Astrocyte (in vitro differentiated cells and primary cell): ENCODE measurements around the gene TMPRSS3. TPM values are rescaled to one million over a fixed set of nuclear protein-coding genes. Genes with fewer than 3 reads are reported as not detected.

Experiments used
- DNase-seq: peaks from one replicate; pipeline ENCODE4 v3.0.0-alpha.2; 2010; ENCODE audit warnings: low read depth
- FAIRE-seq: peaks from 2 replicates; lab custom pipeline; 2011; peaks lifted over from hg19 to GRCh38; lab: Jason Lieb, UNC
- H2AFZ ChIP-seq: 2 replicates; pipeline ENCODE4 v1.6.0; 2012; ENCODE audit warnings: low read depth, low read length, inconsistent platforms
- H3K27ac ChIP-seq: 2 replicates; pipeline ENCODE4 v1.5.1; 2011; ENCODE audit warnings: low read depth, low read length, inconsistent platforms
- H3K27me3 ChIP-seq: 2 replicates; pipeline ENCODE4 v1.6.0; 2011; ENCODE audit warnings: low read length, inconsistent platforms; ENCODE audit not compliant: insufficient read depth
- H3K36me3 ChIP-seq: 2 replicates; pipeline ENCODE4 v1.5.1; 2011; ENCODE audit warnings: low read length, inconsistent platforms; ENCODE audit not compliant: insufficient read depth
- H3K4me1 ChIP-seq: 2 replicates; pipeline ENCODE4 v1.5.1; 2011; ENCODE audit warnings: low read length, inconsistent platforms; ENCODE audit not compliant: insufficient read depth
- H3K4me2 ChIP-seq: 2 replicates; pipeline ENCODE4 v1.6.0; 2012; ENCODE audit warnings: low read length, inconsistent platforms
- H3K4me3 ChIP-seq: 2 replicates; pipeline ENCODE4 v1.5.1; 2011; ENCODE audit warnings: low read depth, mild to moderate bottlenecking, low read length, inconsistent platforms; ENCODE audit not compliant: insufficient read depth
- H3K79me2 ChIP-seq: 2 replicates; pipeline ENCODE4 v1.6.0; 2012; ENCODE audit warnings: mild to moderate bottlenecking, low read length, inconsistent platforms; ENCODE audit not compliant: insufficient read depth
- H3K9ac ChIP-seq: 2 replicates; pipeline ENCODE4 v1.6.0; 2012; ENCODE audit warnings: mild to moderate bottlenecking, low read length, inconsistent platforms
- H3K9me3 ChIP-seq: 2 replicates; pipeline ENCODE4 v1.5.1; 2012; ENCODE audit warnings: low read depth, mild to moderate bottlenecking, low read length, inconsistent platforms; ENCODE audit not compliant: insufficient read depth
- H4K20me1 ChIP-seq: 2 replicates; pipeline ENCODE4 v1.6.0; 2012; ENCODE audit warnings: low read length, inconsistent platforms; ENCODE audit not compliant: insufficient read depth
- H3K27ac Mint-ChIP-seq: one replicate; pipeline ENCODE4 v1.8.0; 2021; ENCODE audit warnings: mild to moderate bottlenecking, mixed read lengths; ENCODE audit not compliant: unreplicated experiment
- H3K27me3 Mint-ChIP-seq: one replicate; pipeline ENCODE4 v1.8.0; 2021; ENCODE audit warnings: low read depth, mixed read lengths; ENCODE audit not compliant: unreplicated experiment
- H3K36me3 Mint-ChIP-seq: one replicate; pipeline ENCODE4 v1.8.0; 2021; ENCODE audit warnings: low read depth, mixed read lengths; ENCODE audit not compliant: unreplicated experiment
- H3K4me1 Mint-ChIP-seq: one replicate; pipeline ENCODE4 v1.8.0; 2021; ENCODE audit warnings: low read depth, mixed read lengths; ENCODE audit not compliant: unreplicated experiment
- H3K4me3 Mint-ChIP-seq: one replicate; pipeline ENCODE4 v1.8.0; 2021; ENCODE audit warnings: mild to moderate bottlenecking, moderate library complexity, mixed read lengths; ENCODE audit not compliant: unreplicated experiment
- H3K9me3 Mint-ChIP-seq: one replicate; pipeline ENCODE4 v1.8.0; 2021; ENCODE audit warnings: mild to moderate bottlenecking, mixed read lengths; ENCODE audit not compliant: unreplicated experiment
- EZH2 ChIP-seq: IDR thresholded peaks from 2 replicates; pipeline ENCODE4 v1.6.1; 2012; ENCODE audit warnings: mild to moderate bottlenecking, low read length, inconsistent platforms; ENCODE audit not compliant: insufficient read depth
- total RNA-seq: library from RNA; stranded (reverse); gene quantifications from 2 replicates; pipeline ENCODE4 v1.2.1, GENCODE V29; 2021
- TF ChIP-seq, protein P1 (sequence below): IDR thresholded peaks from 2 replicates; pipeline ENCODE4 v1.5.1; 2011; ENCODE audit warnings: low read depth, mild to moderate bottlenecking, inconsistent platforms, low read length, moderate library complexity; ENCODE audit not compliant: insufficient read depth

TMPRSS3 gene
- total RNA-seq, 1 donor from 2014 or later = not detected

- no peak overlapping the region for H3K27ac ChIP-seq
- Mint-ChIP-seq H3K27me3 (peaks cover 34% of the 10 kb centered on the region), H3K9me3 (peaks cover 24% of the 10 kb centered on the region), H3K4me1 (no peaks in the 10 kb centered on the region), H3K4me3 (no peak overlapping the region), H3K36me3 (no peaks in the 10 kb centered on the region), H3K27ac (no peak overlapping the region)
- H4K20me1 ChIP-seq = no peaks in the 10 kb centered on the region
- no peaks in the 10 kb centered on the region for H3K27me3 ChIP-seq
- no peak overlapping the region for H2AFZ ChIP-seq
- no peak overlapping the region for H3K4me3 ChIP-seq
- no peak overlapping the region for H3K9ac ChIP-seq
- no peaks in the 10 kb centered on the region for H3K9me3 ChIP-seq
- FAIRE-seq (no peak), DNase-seq (no peak)
- TF ChIP-seq, protein P1, sequence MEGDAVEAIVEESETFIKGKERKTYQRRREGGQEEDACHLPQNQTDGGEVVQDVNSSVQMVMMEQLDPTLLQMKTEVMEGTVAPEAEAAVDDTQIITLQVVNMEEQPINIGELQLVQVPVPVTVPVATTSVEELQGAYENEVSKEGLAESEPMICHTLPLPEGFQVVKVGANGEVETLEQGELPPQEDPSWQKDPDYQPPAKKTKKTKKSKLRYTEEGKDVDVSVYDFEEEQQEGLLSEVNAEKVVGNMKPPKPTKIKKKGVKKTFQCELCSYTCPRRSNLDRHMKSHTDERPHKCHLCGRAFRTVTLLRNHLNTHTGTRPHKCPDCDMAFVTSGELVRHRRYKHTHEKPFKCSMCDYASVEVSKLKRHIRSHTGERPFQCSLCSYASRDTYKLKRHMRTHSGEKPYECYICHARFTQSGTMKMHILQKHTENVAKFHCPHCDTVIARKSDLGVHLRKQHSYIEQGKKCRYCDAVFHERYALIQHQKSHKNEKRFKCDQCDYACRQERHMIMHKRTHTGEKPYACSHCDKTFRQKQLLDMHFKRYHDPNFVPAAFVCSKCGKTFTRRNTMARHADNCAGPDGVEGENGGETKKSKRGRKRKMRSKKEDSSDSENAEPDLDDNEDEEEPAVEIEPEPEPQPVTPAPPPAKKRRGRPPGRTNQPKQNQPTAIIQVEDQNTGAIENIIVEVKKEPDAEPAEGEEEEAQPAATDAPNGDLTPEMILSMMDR = no peak
- no peak for TF ChIP-seq EZH2
- H3K4me2 ChIP-seq = no peak overlapping the region
- no peaks in the 10 kb centered on the region for H3K4me1 ChIP-seq
- H3K79me2 ChIP-seq = no peaks in the 10 kb centered on the region
- no peaks in the 10 kb centered on the region for H3K36me3 ChIP-seq
Observed at GRCh38 chr21:42357307-42357706, 38.5 kb downstream of the TMPRSS3 start.

- Histone ChIP-seq H2AFZ (no peak overlapping the region), H3K4me2 (no peak overlapping the region), H3K4me1 (no peaks in the 10 kb centered on the region), H3K36me3 (no peaks in the 10 kb centered on the region), H3K27ac (no peak overlapping the region), H3K27me3 (no peaks in the 10 kb centered on the region), H3K9me3 (no peaks in the 10 kb centered on the region), H3K4me3 (no peak overlapping the region), H3K9ac (no peak overlapping the region), H4K20me1 (no peaks in the 10 kb centered on the region), H3K79me2 (no peaks in the 10 kb centered on the region)
- H3K27me3 Mint-ChIP-seq = peaks cover 29% of the 10 kb centered on the region
- FAIRE-seq (no peak), DNase-seq (no peak)
- peaks cover 25% of the 10 kb centered on the region for H3K9me3 Mint-ChIP-seq
- H3K4me1 Mint-ChIP-seq = no peaks in the 10 kb centered on the region
- no peak overlapping the region for H3K4me3 Mint-ChIP-seq
- no peak overlapping the region for H3K27ac Mint-ChIP-seq
- TF ChIP-seq EZH2 = no peak
- TF ChIP-seq, protein P1 = no peak
- H3K36me3 Mint-ChIP-seq = no peaks in the 10 kb centered on the region
Observed at GRCh38 chr21:42356650-42357049, 39.2 kb downstream of the TMPRSS3 start.

DNA sequence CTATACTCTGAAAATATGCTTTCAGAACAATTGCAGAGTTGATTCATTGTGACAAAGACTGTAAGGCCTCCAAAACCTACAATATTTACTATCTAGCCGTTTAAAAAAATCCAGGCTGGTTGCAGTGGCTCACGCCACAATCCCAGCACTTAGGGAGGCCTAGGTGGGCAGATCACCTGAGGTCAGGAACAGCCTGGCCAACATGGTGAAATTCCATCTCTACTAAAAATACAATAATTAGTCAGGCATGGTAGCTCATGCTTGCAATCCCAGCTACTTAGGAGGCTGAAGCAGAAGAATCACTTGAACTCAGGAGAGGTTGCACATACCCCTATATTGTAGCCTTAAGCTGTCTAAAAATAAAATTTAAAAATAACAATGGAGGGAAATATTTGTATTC lies 39.8 kb downstream of the TMPRSS3 start:
- Mint-ChIP-seq H3K4me3 (no peak overlapping the region), H3K27ac (no peak overlapping the region), H3K4me1 (no peaks in the 10 kb centered on the region), H3K27me3 (peaks cover 31% of the 10 kb centered on the region), H3K36me3 (no peaks in the 10 kb centered on the region), H3K9me3 (peaks cover 25% of the 10 kb centered on the region)
- no peaks in the 10 kb centered on the region for H3K9me3 ChIP-seq
- H4K20me1 ChIP-seq = no peaks in the 10 kb centered on the region
- no peak overlapping the region for H2AFZ ChIP-seq
- no peak overlapping the region for H3K4me2 ChIP-seq
- TF ChIP-seq EZH2 = no peak
- TF ChIP-seq, protein P1 = no peak
- no peak for DNase-seq
- H3K36me3 ChIP-seq = no peaks in the 10 kb centered on the region
- no peak overlapping the region for H3K27ac ChIP-seq
- no peak for FAIRE-seq
- H3K79me2 ChIP-seq = no peaks in the 10 kb centered on the region
- no peak overlapping the region for H3K9ac ChIP-seq
- no peak overlapping the region for H3K4me3 ChIP-seq
- H3K4me1 ChIP-seq = no peaks in the 10 kb centered on the region
- no peaks in the 10 kb centered on the region for H3K27me3 ChIP-seq
